HG03457 (cell line): ENCODE measurements around the gene BET1L.
"Not testable (repeated sequence)": the region's sequence is repeated elsewhere in the genome, so short reads cannot be mapped to it uniquely, and the experiment has no call there.

Source experiments
- ATAC-seq: cut with Tn5 transposase; IDR thresholded peaks from one replicate; pipeline ENCODE4 v1.9.1; 2021; ENCODE audit warnings: moderate number of reproducible peaks; ENCODE audit not compliant: unreplicated experiment

BET1L gene

GRCh38 chr11:230431-230830 is 23.2 kb upstream of the BET1L start:
- no peak for ATAC-seq

GRCh38 chr11:227824-228379 is 20.7 kb upstream of the BET1L start:
- no peak for ATAC-seq

- ATAC-seq, result no peak
Measured at GRCh38 chr11:225734-226453, 18.7 kb upstream of the BET1L start.

- no peak for ATAC-seq
Measured at GRCh38 chr11:224424-224823, 17.2 kb upstream of the BET1L start.

GRCh38 chr11:223884-224283 is 16.7 kb upstream of the BET1L start:
- ATAC-seq, result no peak

GRCh38 chr11:223026-223789 is 16.0 kb upstream of the BET1L start:
- no peak for ATAC-seq

- ATAC-seq, result no peak
Measured at GRCh38 chr11:221998-222789, 15.0 kb upstream of the BET1L start.

- ATAC-seq, result no peak
Measured at GRCh38 chr11:221539-221938, 14.3 kb upstream of the BET1L start.

GRCh38 chr11:220641-221215 is 13.5 kb upstream of the BET1L start:
- ATAC-seq, result not testable (repeated sequence)

- ATAC-seq, result no peak
Measured at GRCh38 chr11:218815-219593, 11.8 kb upstream of the BET1L start.

- ATAC-seq, result no peak
Measured at GRCh38 chr11:217704-218103, 10.5 kb upstream of the BET1L start.

- ATAC-seq, result no peak
Measured at GRCh38 chr11:216081-216974, 9.1 kb upstream of the BET1L start.

GRCh38 chr11:215581-216037 is 8.4 kb upstream of the BET1L start:
- no peak for ATAC-seq

- ATAC-seq, result no peak
Measured at GRCh38 chr11:214083-214482, 6.9 kb upstream of the BET1L start.

GRCh38 chr11:213111-213510 is 5.9 kb upstream of the BET1L start:
- no peak for ATAC-seq

- ATAC-seq, result no peak
Measured at GRCh38 chr11:212150-213100, 5.2 kb upstream of the BET1L start.

GRCh38 chr11:211741-212140 is 4.5 kb upstream of the BET1L start:
- ATAC-seq, result no peak

- no peak for ATAC-seq
Measured at GRCh38 chr11:211295-211694, 4.1 kb upstream of the BET1L start.
